22Rv1 (cell line): ENCODE measurements around the gene SLBP.

Source experiments
- CTCF ChIP-seq: fragments of 450-650 bp; IDR thresholded peaks from 2 replicates; pipeline ENCODE4 v1.5.1; 2017; ENCODE audit warnings: mild to moderate bottlenecking
- ZFX ChIP-seq: fragments of 450-650 bp; IDR thresholded peaks from 2 replicates; pipeline ENCODE4 v1.6.1; 2017; ENCODE audit warnings: antibody characterized with exemption, borderline replicate concordance

GRCh38 chr4:1656132-1656531, 56.0 kb downstream of the SLBP start:
- TF ChIP-seq CTCF (no peak), ZFX (no peak)
